Measurements from ENCODE around the gene CDH2.
A peak's percentile ranks its signal among the peaks of the same experiment; 100 is the strongest.

CDH2 gene

GRCh38 chr18:28175150-28175929, 1.6 kb downstream of the CDH2 start:
- intact Hi-C loops (cut with DNase I), result loop anchor here (5.0 to 10.0 kb wide), 2 partner anchors 91 to 168 kb away; no protein-coding TSS in a partner anchor
- DNase-seq, result peak in 39 of 42 donors; percentile 19 to 80 (median 51)

- no peak for DNase-seq
- intact Hi-C loops (cut with DNase I), result loop anchor here (10.0 kb wide), 1 partner anchor 90 kb away; no protein-coding TSS in a partner anchor
Measured at GRCh38 chr18:28174181-28174905, 2.6 kb downstream of the CDH2 start.

- intact Hi-C loops (cut with DNase I), result loop anchor here (10.0 kb wide), 1 partner anchor 87 kb away; no protein-coding TSS in a partner anchor
- no peak for DNase-seq
Measured at GRCh38 chr18:28171837-28172236, 5.1 kb downstream of the CDH2 start.

- no peak for DNase-seq
- intact Hi-C loops (cut with DNase I), result no loop called here
Measured at GRCh38 chr18:28168725-28169124, 8.2 kb downstream of the CDH2 start.

- no peak for DNase-seq
- intact Hi-C loops (cut with DNase I), result no loop called here
Measured at GRCh38 chr18:28167835-28168349, 9.0 kb downstream of the CDH2 start.

- DNase-seq, result no peak
- intact Hi-C loops (cut with DNase I), result no loop called here
Measured at GRCh38 chr18:28164771-28165483, 12.0 kb downstream of the CDH2 start.

GRCh38 chr18:28163201-28163775, 13.6 kb downstream of the CDH2 start:
- intact Hi-C loops (cut with DNase I), result no loop called here
- no peak for DNase-seq

GRCh38 chr18:28161608-28162599, 15.0 kb downstream of the CDH2 start:
- intact Hi-C loops (cut with DNase I), result no loop called here
- DNase-seq, result no peak

GRCh38 chr18:28159055-28159454, 17.9 kb downstream of the CDH2 start:
- intact Hi-C loops (cut with DNase I), result no loop called here
- DNase-seq, result no peak

GRCh38 chr18:28158083-28158581, 18.8 kb downstream of the CDH2 start:
- DNase-seq, result peak in 6 of 42 donors; percentile 17 to 63 (median 44)

GRCh38 chr18:28153485-28154065, 23.4 kb downstream of the CDH2 start:
- intact Hi-C loops (cut with DNase I), result no loop called here
- DNase-seq, result no peak

More at GRCh38 chr18:28158083-28158581, 18.8 kb downstream of the CDH2 start:
- intact Hi-C loops (cut with DNase I), result no loop called here

- peak in 2 of 42 donors; percentile 8 to 48 for DNase-seq
- intact Hi-C loops (cut with DNase I), result no loop called here
Measured at GRCh38 chr18:28152754-28153153, 24.2 kb downstream of the CDH2 start.

GRCh38 chr18:28152354-28152753, 24.6 kb downstream of the CDH2 start:
- peak in 17 of 42 donors; percentile 18 to 65 (median 30) for DNase-seq
- intact Hi-C loops (cut with DNase I), result no loop called here

- intact Hi-C loops (cut with DNase I), result no loop called here
- DNase-seq, result no peak
Measured at GRCh38 chr18:28151434-28151833, 25.5 kb downstream of the CDH2 start.

- intact Hi-C loops (cut with DNase I), result no loop called here
- DNase-seq, result no peak
Measured at GRCh38 chr18:28150925-28151324, 26.0 kb downstream of the CDH2 start.

GRCh38 chr18:28149810-28150420, 27.0 kb downstream of the CDH2 start:
- intact Hi-C loops (cut with DNase I), result no loop called here
- no peak for DNase-seq

GRCh38 chr18:28147674-28148171, 29.2 kb downstream of the CDH2 start:
- DNase-seq, result peak in 1 of 42 donors; percentile 54
- intact Hi-C loops (cut with DNase I), result no loop called here

All from head of caudate nucleus (tissue), 42 donors.